ENCODE measurements around the gene ZBTB6.
"Not testable (repeated sequence)": the region's sequence is repeated elsewhere in the genome, so short reads cannot be mapped to it uniquely, and the experiment has no call there.

The ZBTB6 gene

GRCh38 chr9:122883125-122883524 is 30.0 kb downstream of the ZBTB6 start (continued):
- TF ChIP-seq CREB5 (CRISPR knock-in tag; IDR thresholded peaks at IDR 0.05; ENCODE audit: low read depth) (no peak), ESRRG (CRISPR knock-in tag; IDR thresholded peaks at IDR 0.05) (no peak), RARB (CRISPR knock-in tag; IDR thresholded peaks at IDR 0.05) (no peak), OSR1 (CRISPR knock-in tag; IDR thresholded peaks at IDR 0.05) (no peak), CSDC2 (CRISPR knock-in tag; IDR thresholded peaks at IDR 0.05) (no peak)

- no peak for ATAC-seq
- TF ChIP-seq RARB (CRISPR knock-in tag; IDR thresholded peaks at IDR 0.05), result no peak
- TF ChIP-seq ESRRG (CRISPR knock-in tag; IDR thresholded peaks at IDR 0.05), result no peak
- TF ChIP-seq TSHZ2 (CRISPR knock-in tag; IDR thresholded peaks at IDR 0.05), result no peak
- no peak for TF ChIP-seq ZFP3 (CRISPR knock-in tag; IDR thresholded peaks at IDR 0.05)
- TF ChIP-seq CSRNP3 (CRISPR knock-in tag; IDR thresholded peaks at IDR 0.05), result no peak
- no peak for TF ChIP-seq TOX (CRISPR knock-in tag; IDR thresholded peaks at IDR 0.05; ENCODE audit: borderline replicate concordance)
- TF ChIP-seq CSDC2 (CRISPR knock-in tag; IDR thresholded peaks at IDR 0.05), result no peak
- no peak for TF ChIP-seq PPARA (CRISPR knock-in tag; IDR thresholded peaks at IDR 0.05; ENCODE audit: borderline replicate concordance)
- no peak for TF ChIP-seq ZFP30 (CRISPR knock-in tag; IDR thresholded peaks at IDR 0.05)
- TF ChIP-seq ZNF565 (CRISPR knock-in tag; conservative IDR thresholded peaks at IDR 0.05; ENCODE audit: low read depth), result no peak
- TF ChIP-seq ZNF8 (CRISPR knock-in tag; IDR thresholded peaks at IDR 0.05), result no peak
These were observed 33.7 kb downstream of the ZBTB6 start for GRCh38 chr9:122879443-122879842.

GRCh38 chr9:122875523-122875922 is 37.6 kb downstream of the ZBTB6 start:
- TF ChIP-seq BACH2 (CRISPR knock-in tag; IDR thresholded peaks at IDR 0.05; ENCODE audit: borderline replicate concordance) (no peak), CSDC2 (CRISPR knock-in tag; IDR thresholded peaks at IDR 0.05) (no peak), ESRRG (CRISPR knock-in tag; IDR thresholded peaks at IDR 0.05) (no peak), ZNF70 (CRISPR knock-in tag; IDR thresholded peaks at IDR 0.05) (no peak), RARB (CRISPR knock-in tag; IDR thresholded peaks at IDR 0.05) (no peak), OSR1 (CRISPR knock-in tag; IDR thresholded peaks at IDR 0.05) (no peak), ZFP30 (CRISPR knock-in tag; IDR thresholded peaks at IDR 0.05) (no peak), SNAI2 (CRISPR knock-in tag; IDR thresholded peaks at IDR 0.05) (no peak), POU6F1 (CRISPR knock-in tag; IDR thresholded peaks at IDR 0.05; ENCODE audit: borderline replicate concordance, low read depth) (no peak), ZNF8 (CRISPR knock-in tag; IDR thresholded peaks at IDR 0.05) (no peak), ISL1 (CRISPR knock-in tag; IDR thresholded peaks at IDR 0.05) (no peak), ZFP3 (CRISPR knock-in tag; IDR thresholded peaks at IDR 0.05) (no peak), CSRNP3 (CRISPR knock-in tag; IDR thresholded peaks at IDR 0.05) (no peak), CREB5 (CRISPR knock-in tag; IDR thresholded peaks at IDR 0.05; ENCODE audit: low read depth) (no peak), TSHZ2 (CRISPR knock-in tag; IDR thresholded peaks at IDR 0.05) (no peak), ARNTL (CRISPR knock-in tag; IDR thresholded peaks at IDR 0.05; ENCODE audit: borderline replicate concordance, low read depth) (no peak), TOX (CRISPR knock-in tag; IDR thresholded peaks at IDR 0.05; ENCODE audit: borderline replicate concordance) (no peak), ZC3H10 (CRISPR knock-in tag; IDR thresholded peaks at IDR 0.05) (no peak)
- no peak for ATAC-seq

GRCh38 chr9:122867276-122867675 is 45.8 kb downstream of the ZBTB6 start:
- ATAC-seq, result not testable (repeated sequence)

Data from SK-N-SH treated with all-trans-retinoic acid at 6 μM for 48 hours (cell line).